Measurements from ENCODE around the gene USP36. TPM values are rescaled to one million over a fixed set of nuclear protein-coding genes. Genes with fewer than 3 reads are reported as not detected.

Gene USP36
- polyA plus RNA-seq, 3 donors, result 4.4 to 30.0 (median 6.1) TPM

GRCh38 chr17:78873519-78874340, 33.1 kb upstream of the USP36 start:
- peaks cover 0 to 2% (median 0%) of the 10 kb centered on the region in 7 donors for H3K9me3 Mint-ChIP-seq

GRCh38 chr17:78872486-78872885, 31.9 kb upstream of the USP36 start:
- no peak overlapping the region for H3K4me2 ChIP-seq (replicated peaks; ENCODE audit: extremely low read depth, low read length, poor library complexity, severe bottlenecking)
- H3K9me3 ChIP-seq (replicated peaks in 1 of 2; ENCODE audit: control insufficient read depth in 1 of 2, insufficient read depth in 1 of 2, low read length in 2 of 2), result no peaks in the 10 kb centered on the region
- peaks cover 50 to 69% of the 10 kb centered on the region in 2 donors for H3K36me3 ChIP-seq (replicated peaks in 1 of 2; ENCODE audit: control insufficient read depth in 1 of 2, insufficient read depth in 2 of 2, low read length in 2 of 2)
- TF ChIP-seq, protein P1, sequence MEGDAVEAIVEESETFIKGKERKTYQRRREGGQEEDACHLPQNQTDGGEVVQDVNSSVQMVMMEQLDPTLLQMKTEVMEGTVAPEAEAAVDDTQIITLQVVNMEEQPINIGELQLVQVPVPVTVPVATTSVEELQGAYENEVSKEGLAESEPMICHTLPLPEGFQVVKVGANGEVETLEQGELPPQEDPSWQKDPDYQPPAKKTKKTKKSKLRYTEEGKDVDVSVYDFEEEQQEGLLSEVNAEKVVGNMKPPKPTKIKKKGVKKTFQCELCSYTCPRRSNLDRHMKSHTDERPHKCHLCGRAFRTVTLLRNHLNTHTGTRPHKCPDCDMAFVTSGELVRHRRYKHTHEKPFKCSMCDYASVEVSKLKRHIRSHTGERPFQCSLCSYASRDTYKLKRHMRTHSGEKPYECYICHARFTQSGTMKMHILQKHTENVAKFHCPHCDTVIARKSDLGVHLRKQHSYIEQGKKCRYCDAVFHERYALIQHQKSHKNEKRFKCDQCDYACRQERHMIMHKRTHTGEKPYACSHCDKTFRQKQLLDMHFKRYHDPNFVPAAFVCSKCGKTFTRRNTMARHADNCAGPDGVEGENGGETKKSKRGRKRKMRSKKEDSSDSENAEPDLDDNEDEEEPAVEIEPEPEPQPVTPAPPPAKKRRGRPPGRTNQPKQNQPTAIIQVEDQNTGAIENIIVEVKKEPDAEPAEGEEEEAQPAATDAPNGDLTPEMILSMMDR (IDR thresholded peaks at IDR 0.05), result no peak
- H3K4me1 Mint-ChIP-seq, result peaks cover 54% of the 10 kb centered on the region
- intact Hi-C loops (cut with micrococcal nuclease), result no loop called here
- peaks cover 0 to 2% (median under 1%) of the 10 kb centered on the region in 3 donors for H3K27me3 Mint-ChIP-seq (ENCODE audit: low read depth in 3 of 3)
- H3K27me3 ChIP-seq (ENCODE audit: control insufficient read depth in 2 of 2, insufficient read depth in 2 of 2, low read length in 2 of 2), result no peaks in the 10 kb centered on the region
- no peak overlapping the region for H2AFZ ChIP-seq (ENCODE audit: insufficient read depth, low read depth, low read length, poor library complexity, severe bottlenecking)
- peaks cover 27 to 35% of the 10 kb centered on the region in 2 donors for H3K4me1 ChIP-seq (ENCODE audit: control insufficient read depth in 1 of 2, insufficient read depth in 2 of 2, low read length in 2 of 2)
- H3K9me3 Mint-ChIP-seq, result no peaks in the 10 kb centered on the region
- H3K79me2 ChIP-seq (ENCODE audit: insufficient read depth, low read length), result peaks cover 78% of the 10 kb centered on the region
- peak; percentile 18 to 52 (median 38) for DNase-seq
- 56% methylated on average over 4 of the region's 6 CpGs for WGBS (ENCODE audit: insufficient coverage)
- H3K4me3 Mint-ChIP-seq, result no peak overlapping the region
- H3K27ac ChIP-seq (ENCODE audit: low read depth in 1 of 2, low read length in 2 of 2), result peak overlapping the region in 1 of 2 donors; percentile 1
- H4K20me1 ChIP-seq (ENCODE audit: insufficient read depth, low read length), result peaks cover 79% of the 10 kb centered on the region
- peak overlapping the region in 6 of 7 donors; percentile 15 to 89 (median 64) for H3K27ac Mint-ChIP-seq
- no peak overlapping the region for H3K4me3 ChIP-seq (replicated peaks in 1 of 3; ENCODE audit: low read depth in 2 of 3, low read length in 3 of 3)
- H3K9ac ChIP-seq (ENCODE audit: insufficient read depth, low read length, poor library complexity, severe bottlenecking), result no peak overlapping the region
- peaks cover 64 to 81% of the 10 kb centered on the region in 2 donors for H3K36me3 Mint-ChIP-seq

More at GRCh38 chr17:78873519-78874340, 33.1 kb upstream of the USP36 start:
- H3K27me3 ChIP-seq (ENCODE audit: control insufficient read depth in 2 of 2, insufficient read depth in 2 of 2, low read length in 2 of 2), result no peaks in the 10 kb centered on the region
- peaks cover 80% of the 10 kb centered on the region for H3K79me2 ChIP-seq (ENCODE audit: insufficient read depth, low read length)
- H3K36me3 Mint-ChIP-seq, result peaks cover 62 to 79% of the 10 kb centered on the region in 2 donors
- peaks cover 89% of the 10 kb centered on the region for H4K20me1 ChIP-seq (ENCODE audit: insufficient read depth, low read length)
- H3K4me3 ChIP-seq (replicated peaks in 1 of 3; ENCODE audit: low read depth in 2 of 3, low read length in 3 of 3), result no peak overlapping the region
- H3K4me2 ChIP-seq (replicated peaks; ENCODE audit: extremely low read depth, low read length, poor library complexity, severe bottlenecking), result no peak overlapping the region
- H3K9me3 ChIP-seq (replicated peaks in 1 of 2; ENCODE audit: control insufficient read depth in 1 of 2, insufficient read depth in 1 of 2, low read length in 2 of 2), result no peaks in the 10 kb centered on the region
- H3K36me3 ChIP-seq (replicated peaks in 1 of 2; ENCODE audit: control insufficient read depth in 1 of 2, insufficient read depth in 2 of 2, low read length in 2 of 2), result peaks cover 40 to 69% of the 10 kb centered on the region in 2 donors
- H3K4me1 Mint-ChIP-seq, result peaks cover 48% of the 10 kb centered on the region
- 59% methylated on average over 9 of the region's 21 CpGs for WGBS (ENCODE audit: insufficient coverage)
- intact Hi-C loops (cut with micrococcal nuclease), result no loop called here
- H3K27ac Mint-ChIP-seq, result peak overlapping the region; percentile 6 to 83 (median 57)
- no peak overlapping the region for H2AFZ ChIP-seq (ENCODE audit: insufficient read depth, low read depth, low read length, poor library complexity, severe bottlenecking)
- peak overlapping the region; percentile 11 to 46 for H3K27ac ChIP-seq (ENCODE audit: low read depth in 1 of 2, low read length in 2 of 2)
- no peak for DNase-seq
- H3K4me3 Mint-ChIP-seq, result no peak overlapping the region
- peaks cover 0 to 2% (median 0%) of the 10 kb centered on the region in 3 donors for H3K27me3 Mint-ChIP-seq (ENCODE audit: low read depth in 3 of 3)
- TF ChIP-seq, protein P1 (IDR thresholded peaks at IDR 0.05), result no peak
- no peak overlapping the region for H3K9ac ChIP-seq (ENCODE audit: insufficient read depth, low read length, poor library complexity, severe bottlenecking)
- peaks cover 23 to 29% of the 10 kb centered on the region in 2 donors for H3K4me1 ChIP-seq (ENCODE audit: control insufficient read depth in 1 of 2, insufficient read depth in 2 of 2, low read length in 2 of 2)

Measured in CD14-positive monocyte (primary cell).